Progenitor cell of endocrine pancreas (in vitro differentiated cells): Measurements from ENCODE around the gene SPRR5. TPM values are rescaled to one million over a fixed set of nuclear protein-coding genes. Genes with fewer than 3 reads are reported as not detected.

Experiments
- DNase-seq: peaks from one replicate; pipeline ENCODE4 v3.0.0; 2021; ENCODE audit warnings: low spot score; ENCODE audit not compliant: unreplicated experiment
- H3K27ac Mint-ChIP-seq: 2 replicates; pipeline ENCODE4 v1.8.0; 2021; ENCODE audit warnings: mild to moderate bottlenecking, moderate library complexity, mixed read lengths
- H3K27me3 Mint-ChIP-seq: 2 replicates; pipeline ENCODE4 v1.8.0; 2021; ENCODE audit warnings: mixed read lengths
- H3K36me3 Mint-ChIP-seq: 2 replicates; pipeline ENCODE4 v1.8.0; 2022; ENCODE audit warnings: mixed read lengths; ENCODE audit not compliant: insufficient read depth
- H3K4me1 Mint-ChIP-seq: 2 replicates; pipeline ENCODE4 v1.8.0; 2021; ENCODE audit warnings: low read depth, mixed read lengths
- H3K4me3 Mint-ChIP-seq: 2 replicates; pipeline ENCODE4 v1.8.0; 2021; ENCODE audit warnings: low read depth, mild to moderate bottlenecking, moderate library complexity, mixed read lengths
- H3K9me3 Mint-ChIP-seq: 2 replicates; pipeline ENCODE4 v1.8.0; 2021; ENCODE audit warnings: low read depth, mixed read lengths
- long read RNA-seq: library from polyadenylated mRNA; unstranded; transcript quantifications from one replicate; pipeline ENCODE4 v2.0.0, GENCODE V29; 2020
- total RNA-seq: library from RNA; stranded (reverse); gene quantifications from 2 replicates; pipeline ENCODE4 v1.2.1, GENCODE V29; 2021
- TF ChIP-seq, protein P1 (sequence below): fragments of 200-600 bp; sonication (generic); IDR thresholded peaks from one replicate; pipeline ENCODE4 v1.5.0; 2021; ENCODE audit warnings: antibody characterized with exemption, mild to moderate bottlenecking; ENCODE audit not compliant: unreplicated experiment

SPRR5 gene
- total RNA-seq, result not detected in 2 replicates
- long read RNA-seq, result 0 reads

- no peak for DNase-seq
- Mint-ChIP-seq H3K4me1 (peaks cover 2% of the 10 kb centered on the region), H3K27me3 (no peaks in the 10 kb centered on the region), H3K27ac (no peak within 1 kb of the TSS), H3K9me3 (peaks cover 29% of the 10 kb centered on the region), H3K36me3 (no peaks in the 10 kb centered on the region), H3K4me3 (no peak within 1 kb of the TSS)
- TF ChIP-seq, protein P1, sequence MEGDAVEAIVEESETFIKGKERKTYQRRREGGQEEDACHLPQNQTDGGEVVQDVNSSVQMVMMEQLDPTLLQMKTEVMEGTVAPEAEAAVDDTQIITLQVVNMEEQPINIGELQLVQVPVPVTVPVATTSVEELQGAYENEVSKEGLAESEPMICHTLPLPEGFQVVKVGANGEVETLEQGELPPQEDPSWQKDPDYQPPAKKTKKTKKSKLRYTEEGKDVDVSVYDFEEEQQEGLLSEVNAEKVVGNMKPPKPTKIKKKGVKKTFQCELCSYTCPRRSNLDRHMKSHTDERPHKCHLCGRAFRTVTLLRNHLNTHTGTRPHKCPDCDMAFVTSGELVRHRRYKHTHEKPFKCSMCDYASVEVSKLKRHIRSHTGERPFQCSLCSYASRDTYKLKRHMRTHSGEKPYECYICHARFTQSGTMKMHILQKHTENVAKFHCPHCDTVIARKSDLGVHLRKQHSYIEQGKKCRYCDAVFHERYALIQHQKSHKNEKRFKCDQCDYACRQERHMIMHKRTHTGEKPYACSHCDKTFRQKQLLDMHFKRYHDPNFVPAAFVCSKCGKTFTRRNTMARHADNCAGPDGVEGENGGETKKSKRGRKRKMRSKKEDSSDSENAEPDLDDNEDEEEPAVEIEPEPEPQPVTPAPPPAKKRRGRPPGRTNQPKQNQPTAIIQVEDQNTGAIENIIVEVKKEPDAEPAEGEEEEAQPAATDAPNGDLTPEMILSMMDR, result no peak
These were observed at the start of gene SPRR5 for GRCh38 chr1:152946651-152947256. Gene SPRR5, plus strand, starts transcription at chr1:152947206. Its CDS starts 1,349 bp downstream, at chr1:152948555.

GRCh38 chr1:152899027-152899426 lies 48.0 kb upstream of the SPRR5 start:
- no peak for DNase-seq
- H3K4me3 Mint-ChIP-seq, result no peak overlapping the region
- H3K36me3 Mint-ChIP-seq, result no peaks in the 10 kb centered on the region
- H3K9me3 Mint-ChIP-seq, result peaks cover 58% of the 10 kb centered on the region
- no peak overlapping the region for H3K27ac Mint-ChIP-seq
- TF ChIP-seq, protein P1, result no peak
- no peaks in the 10 kb centered on the region for H3K27me3 Mint-ChIP-seq
- H3K4me1 Mint-ChIP-seq, result no peaks in the 10 kb centered on the region

DNA sequence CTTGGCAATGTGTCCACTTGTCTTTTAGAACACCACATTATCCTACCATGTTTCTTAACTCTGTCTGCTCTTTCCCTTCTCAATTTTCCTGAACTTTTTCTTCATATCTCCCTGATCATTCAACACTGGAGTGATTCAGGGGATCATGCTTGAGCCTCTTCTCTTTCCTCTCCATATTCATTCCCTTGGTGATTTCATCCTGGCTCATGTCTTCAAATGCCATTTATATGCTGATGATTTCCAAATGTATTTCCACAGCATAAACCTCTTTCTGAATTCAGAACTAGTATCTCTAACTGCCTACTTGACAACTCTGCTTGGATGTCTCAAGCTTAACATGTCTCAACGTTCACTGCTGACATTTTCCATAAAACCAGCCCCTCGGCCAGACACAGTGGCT lies 47.1 kb upstream of the SPRR5 start:
- TF ChIP-seq, protein P1, result no peak
- H3K27ac Mint-ChIP-seq, result no peak overlapping the region
- H3K27me3 Mint-ChIP-seq, result no peaks in the 10 kb centered on the region
- no peak for DNase-seq
- no peak overlapping the region for H3K4me3 Mint-ChIP-seq
- H3K36me3 Mint-ChIP-seq, result no peaks in the 10 kb centered on the region
- H3K9me3 Mint-ChIP-seq, result peaks cover 51% of the 10 kb centered on the region
- H3K4me1 Mint-ChIP-seq, result no peaks in the 10 kb centered on the region

DNA sequence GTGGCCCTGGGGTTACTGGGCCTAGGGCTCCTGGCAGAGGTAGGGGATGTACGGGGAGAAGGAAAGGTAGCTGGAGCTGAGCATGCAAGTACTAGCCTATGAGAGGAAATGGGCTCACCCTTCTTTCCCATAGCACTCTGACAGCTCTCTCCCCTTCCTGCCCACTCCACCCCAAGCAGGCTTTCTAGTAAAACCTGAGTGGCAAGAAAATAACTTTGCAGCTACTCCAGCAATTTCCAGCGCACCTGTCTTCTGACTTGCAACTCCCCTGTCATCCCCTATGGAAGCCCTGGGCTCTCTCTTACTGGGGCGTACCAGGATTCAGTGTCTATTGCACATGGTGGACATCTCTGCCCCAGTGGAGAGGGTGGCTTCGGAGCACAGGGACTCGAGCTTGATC lies 45.4 kb upstream of the SPRR5 start:
- Mint-ChIP-seq H3K27ac (no peak overlapping the region), H3K27me3 (no peaks in the 10 kb centered on the region), H3K9me3 (peaks cover 48% of the 10 kb centered on the region), H3K4me3 (no peak overlapping the region), H3K36me3 (no peaks in the 10 kb centered on the region), H3K4me1 (no peaks in the 10 kb centered on the region)
- DNase-seq, result no peak
- TF ChIP-seq, protein P1, result no peak

DNA sequence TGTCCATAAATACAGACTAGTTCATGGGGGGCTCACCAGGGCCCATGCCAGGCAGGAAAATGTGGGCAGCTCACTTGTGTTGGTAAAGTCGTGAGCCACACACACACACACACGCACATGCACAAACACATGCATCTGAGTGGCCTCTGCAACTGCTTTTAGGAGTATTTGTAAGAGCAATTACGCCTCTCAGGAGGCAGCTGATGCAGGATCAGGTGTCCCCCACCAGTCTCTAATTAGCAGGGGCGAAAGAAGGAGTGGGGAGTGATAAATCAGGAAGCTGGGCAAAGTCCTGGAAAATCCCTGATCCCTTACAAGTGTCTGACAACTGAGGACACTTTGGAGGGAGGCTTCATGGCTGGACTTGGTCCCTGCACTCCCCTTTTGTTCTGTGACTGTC lies 44.4 kb upstream of the SPRR5 start:
- Mint-ChIP-seq H3K27ac (no peak overlapping the region), H3K9me3 (peaks cover 41% of the 10 kb centered on the region), H3K36me3 (no peaks in the 10 kb centered on the region), H3K27me3 (no peaks in the 10 kb centered on the region), H3K4me1 (no peaks in the 10 kb centered on the region), H3K4me3 (no peak overlapping the region)
- DNase-seq, result no peak
- TF ChIP-seq, protein P1, result no peak
